ENCODE data around the gene COL8A2.

DNA sequence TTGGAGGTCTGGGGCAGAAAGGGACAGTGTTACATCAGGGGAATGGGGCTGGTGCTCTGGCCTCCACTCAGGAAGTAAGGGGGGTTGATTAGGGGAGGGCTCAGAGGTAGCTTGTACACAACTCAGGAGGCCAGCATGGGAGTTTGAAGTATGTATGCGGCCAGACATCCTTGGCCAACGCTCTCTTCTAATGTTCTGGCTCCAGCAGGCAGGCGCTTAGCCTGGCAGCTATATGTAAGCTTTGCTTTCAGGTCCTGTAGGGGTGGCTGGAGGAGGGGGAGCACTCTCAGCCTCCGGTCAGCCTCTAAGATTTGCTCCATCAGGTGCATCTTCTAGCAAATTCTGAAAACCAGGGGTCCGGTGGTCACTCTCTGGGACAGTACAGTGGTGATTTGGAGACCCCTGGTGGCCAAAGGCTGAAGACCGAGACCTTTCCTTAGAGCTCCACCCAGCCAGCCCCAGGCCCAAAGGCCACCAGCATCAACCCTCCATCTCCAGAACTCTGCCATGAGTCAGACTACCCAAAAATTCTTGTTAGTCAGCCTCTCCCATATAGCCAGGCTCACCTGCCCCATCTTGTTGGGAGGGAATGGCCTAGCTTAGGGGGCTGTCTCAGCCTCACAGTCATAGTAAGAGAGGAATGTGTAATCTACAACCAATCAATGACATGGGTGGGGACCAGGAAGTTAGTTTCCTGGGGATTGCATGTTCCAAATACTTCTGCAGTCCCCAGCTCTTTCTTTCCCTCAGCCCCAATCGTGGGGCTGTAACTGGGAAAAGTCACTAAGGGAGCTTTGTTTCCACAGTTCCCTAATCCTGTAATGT, 9.7 kb upstream of the COL8A2 start:
- TF ChIP-seq, protein P1, sequence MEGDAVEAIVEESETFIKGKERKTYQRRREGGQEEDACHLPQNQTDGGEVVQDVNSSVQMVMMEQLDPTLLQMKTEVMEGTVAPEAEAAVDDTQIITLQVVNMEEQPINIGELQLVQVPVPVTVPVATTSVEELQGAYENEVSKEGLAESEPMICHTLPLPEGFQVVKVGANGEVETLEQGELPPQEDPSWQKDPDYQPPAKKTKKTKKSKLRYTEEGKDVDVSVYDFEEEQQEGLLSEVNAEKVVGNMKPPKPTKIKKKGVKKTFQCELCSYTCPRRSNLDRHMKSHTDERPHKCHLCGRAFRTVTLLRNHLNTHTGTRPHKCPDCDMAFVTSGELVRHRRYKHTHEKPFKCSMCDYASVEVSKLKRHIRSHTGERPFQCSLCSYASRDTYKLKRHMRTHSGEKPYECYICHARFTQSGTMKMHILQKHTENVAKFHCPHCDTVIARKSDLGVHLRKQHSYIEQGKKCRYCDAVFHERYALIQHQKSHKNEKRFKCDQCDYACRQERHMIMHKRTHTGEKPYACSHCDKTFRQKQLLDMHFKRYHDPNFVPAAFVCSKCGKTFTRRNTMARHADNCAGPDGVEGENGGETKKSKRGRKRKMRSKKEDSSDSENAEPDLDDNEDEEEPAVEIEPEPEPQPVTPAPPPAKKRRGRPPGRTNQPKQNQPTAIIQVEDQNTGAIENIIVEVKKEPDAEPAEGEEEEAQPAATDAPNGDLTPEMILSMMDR (conservative IDR thresholded peaks at IDR 0.05; ENCODE audit: low read length) = peak; percentile 90
- no peak for TF ChIP-seq EZH2phosphoT487 (IDR thresholded peaks at IDR 0.05; ENCODE audit: borderline replicate concordance)
